ENCODE results near the gene GDI1.
A peak's percentile ranks its signal among the peaks of the same experiment; 100 is the strongest.

Gene GDI1

DNA sequence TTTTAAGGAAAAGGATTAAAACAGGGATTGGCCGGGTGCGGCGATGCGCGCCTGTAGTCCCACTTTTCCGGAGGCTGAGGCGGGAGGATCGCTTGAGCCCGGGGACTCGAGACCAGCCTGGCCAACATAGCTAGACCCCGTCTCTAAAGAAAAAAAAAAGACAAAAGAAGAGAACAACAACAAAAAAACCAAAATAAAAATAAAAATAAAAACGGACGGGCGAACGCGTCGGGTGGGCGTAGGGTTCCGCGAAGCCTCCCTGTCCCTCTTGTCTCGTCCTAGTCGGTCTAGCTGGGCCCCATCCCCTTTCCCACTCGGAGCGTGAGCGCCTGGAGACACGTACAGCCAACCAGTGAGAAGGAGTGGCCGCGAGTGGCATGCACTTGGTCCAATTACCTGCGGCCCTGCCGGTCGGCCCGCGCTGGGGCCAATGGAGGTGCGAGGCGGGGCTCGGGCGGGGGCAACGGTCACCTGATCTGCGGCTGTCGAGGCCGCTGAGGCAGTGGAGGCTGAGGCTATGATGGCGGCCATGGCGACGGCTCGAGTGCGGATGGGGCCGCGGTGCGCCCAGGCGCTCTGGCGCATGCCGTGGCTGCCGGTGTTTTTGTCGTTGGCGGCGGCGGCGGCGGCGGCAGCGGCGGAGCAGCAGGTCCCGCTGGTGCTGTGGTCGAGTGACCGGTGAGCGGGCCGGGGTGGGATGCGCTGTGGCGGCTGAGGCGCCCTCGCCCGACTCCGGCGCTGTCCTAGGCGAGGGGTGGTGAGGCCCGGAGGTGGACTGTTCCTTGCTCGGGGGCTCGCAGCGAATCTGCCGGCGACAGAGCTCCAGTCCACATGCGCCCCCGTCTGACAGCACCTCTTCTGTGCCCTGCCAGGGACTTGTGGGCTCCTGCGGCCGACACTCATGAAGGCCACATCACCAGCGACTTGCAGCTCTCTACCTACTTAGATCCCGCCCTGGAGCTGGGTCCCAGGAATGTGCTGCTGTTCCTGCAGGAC is 8.5 kb upstream of the GDI1 start, which contains the start of gene ATP6AP1 (continued):
- TF ChIP-seq, protein P1, sequence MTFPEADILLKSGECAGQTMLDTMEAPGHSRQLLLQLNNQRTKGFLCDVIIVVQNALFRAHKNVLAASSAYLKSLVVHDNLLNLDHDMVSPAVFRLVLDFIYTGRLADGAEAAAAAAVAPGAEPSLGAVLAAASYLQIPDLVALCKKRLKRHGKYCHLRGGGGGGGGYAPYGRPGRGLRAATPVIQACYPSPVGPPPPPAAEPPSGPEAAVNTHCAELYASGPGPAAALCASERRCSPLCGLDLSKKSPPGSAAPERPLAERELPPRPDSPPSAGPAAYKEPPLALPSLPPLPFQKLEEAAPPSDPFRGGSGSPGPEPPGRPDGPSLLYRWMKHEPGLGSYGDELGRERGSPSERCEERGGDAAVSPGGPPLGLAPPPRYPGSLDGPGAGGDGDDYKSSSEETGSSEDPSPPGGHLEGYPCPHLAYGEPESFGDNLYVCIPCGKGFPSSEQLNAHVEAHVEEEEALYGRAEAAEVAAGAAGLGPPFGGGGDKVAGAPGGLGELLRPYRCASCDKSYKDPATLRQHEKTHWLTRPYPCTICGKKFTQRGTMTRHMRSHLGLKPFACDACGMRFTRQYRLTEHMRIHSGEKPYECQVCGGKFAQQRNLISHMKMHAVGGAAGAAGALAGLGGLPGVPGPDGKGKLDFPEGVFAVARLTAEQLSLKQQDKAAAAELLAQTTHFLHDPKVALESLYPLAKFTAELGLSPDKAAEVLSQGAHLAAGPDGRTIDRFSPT (tag by site-specific recombination; IDR thresholded peaks at IDR 0.05) = no peak
- TF ChIP-seq ZNF174 (tag by site-specific recombination; IDR thresholded peaks at IDR 0.05) = no peak
- TF ChIP-seq PBX3 (CRISPR knock-in tag; IDR thresholded peaks at IDR 0.05) = peak; percentile 99
- TF ChIP-seq ZNF558 (tag by site-specific recombination; IDR thresholded peaks at IDR 0.05) = no peak
- TF ChIP-seq TCF7L2 (IDR thresholded peaks at IDR 0.05; ENCODE audit: borderline replicate concordance, low read depth, low read length) = no peak
- TF ChIP-seq ZNF138 (tag by site-specific recombination; IDR thresholded peaks at IDR 0.05; ENCODE audit: borderline replicate concordance) = no peak
- no peak for TF ChIP-seq ZNF544 (tag by site-specific recombination; IDR thresholded peaks at IDR 0.05)
- TF ChIP-seq, protein P2, sequence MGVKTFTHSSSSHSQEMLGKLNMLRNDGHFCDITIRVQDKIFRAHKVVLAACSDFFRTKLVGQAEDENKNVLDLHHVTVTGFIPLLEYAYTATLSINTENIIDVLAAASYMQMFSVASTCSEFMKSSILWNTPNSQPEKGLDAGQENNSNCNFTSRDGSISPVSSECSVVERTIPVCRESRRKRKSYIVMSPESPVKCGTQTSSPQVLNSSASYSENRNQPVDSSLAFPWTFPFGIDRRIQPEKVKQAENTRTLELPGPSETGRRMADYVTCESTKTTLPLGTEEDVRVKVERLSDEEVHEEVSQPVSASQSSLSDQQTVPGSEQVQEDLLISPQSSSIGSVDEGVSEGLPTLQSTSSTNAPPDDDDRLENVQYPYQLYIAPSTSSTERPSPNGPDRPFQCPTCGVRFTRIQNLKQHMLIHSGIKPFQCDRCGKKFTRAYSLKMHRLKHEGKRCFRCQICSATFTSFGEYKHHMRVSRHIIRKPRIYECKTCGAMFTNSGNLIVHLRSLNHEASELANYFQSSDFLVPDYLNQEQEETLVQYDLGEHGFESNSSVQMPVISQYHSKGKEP (tag by site-specific recombination; IDR thresholded peaks at IDR 0.05) = no peak
- TF ChIP-seq SETDB1 (IDR thresholded peaks at IDR 0.05; ENCODE audit: insufficient read length, low read length) = no peak
- TF ChIP-seq ZNF624 (tag by site-specific recombination; IDR thresholded peaks at IDR 0.05) = no peak
- no peak for TF ChIP-seq ZNF10 (tag by site-specific recombination; IDR thresholded peaks at IDR 0.05)
- no peak for TF ChIP-seq ZNF791 (tag by site-specific recombination; IDR thresholded peaks at IDR 0.05)
- TF ChIP-seq ZNF169 (tag by site-specific recombination; IDR thresholded peaks at IDR 0.05) = no peak
- peak; percentile 39; the same call in 1 of the 2 replicates for TF ChIP-seq ZFHX2 (tag by site-specific recombination; conservative IDR thresholded peaks at IDR 0.05)
- TF ChIP-seq ZNF2 (tag by site-specific recombination; IDR thresholded peaks at IDR 0.05) = 0 out of 2 replicates have a peak, but pooled peaks have one; percentile 57
- no peak for TF ChIP-seq ZNF664 (tag by site-specific recombination; IDR thresholded peaks at IDR 0.05)
- no peak for TF ChIP-seq ZNF423 (tag by site-specific recombination; IDR thresholded peaks at IDR 0.05)
- no peak for TF ChIP-seq ZNF48 (tag by site-specific recombination; IDR thresholded peaks at IDR 0.05)
- TF ChIP-seq, protein P3, sequence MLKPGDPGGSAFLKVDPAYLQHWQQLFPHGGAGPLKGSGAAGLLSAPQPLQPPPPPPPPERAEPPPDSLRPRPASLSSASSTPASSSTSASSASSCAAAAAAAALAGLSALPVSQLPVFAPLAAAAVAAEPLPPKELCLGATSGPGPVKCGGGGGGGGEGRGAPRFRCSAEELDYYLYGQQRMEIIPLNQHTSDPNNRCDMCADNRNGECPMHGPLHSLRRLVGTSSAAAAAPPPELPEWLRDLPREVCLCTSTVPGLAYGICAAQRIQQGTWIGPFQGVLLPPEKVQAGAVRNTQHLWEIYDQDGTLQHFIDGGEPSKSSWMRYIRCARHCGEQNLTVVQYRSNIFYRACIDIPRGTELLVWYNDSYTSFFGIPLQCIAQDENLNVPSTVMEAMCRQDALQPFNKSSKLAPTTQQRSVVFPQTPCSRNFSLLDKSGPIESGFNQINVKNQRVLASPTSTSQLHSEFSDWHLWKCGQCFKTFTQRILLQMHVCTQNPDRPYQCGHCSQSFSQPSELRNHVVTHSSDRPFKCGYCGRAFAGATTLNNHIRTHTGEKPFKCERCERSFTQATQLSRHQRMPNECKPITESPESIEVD (tag by site-specific recombination; IDR thresholded peaks at IDR 0.05) = no peak
- TF ChIP-seq ZSCAN23 (tag by site-specific recombination; IDR thresholded peaks at IDR 0.05) = no peak
- no peak for TF ChIP-seq BCL11B (tag by site-specific recombination; IDR thresholded peaks at IDR 0.05; ENCODE audit: low read depth)
- no peak; the same call in 1 of the 2 replicates for TF ChIP-seq KLF16 (tag by site-specific recombination; IDR thresholded peaks at IDR 0.05)
- TF ChIP-seq AEBP2 (tag by site-specific recombination; IDR thresholded peaks at IDR 0.05; ENCODE audit: borderline replicate concordance) = no peak
- no peak for TF ChIP-seq ZIC2 (tag by site-specific recombination; IDR thresholded peaks at IDR 0.05)
- TF ChIP-seq, protein P4, sequence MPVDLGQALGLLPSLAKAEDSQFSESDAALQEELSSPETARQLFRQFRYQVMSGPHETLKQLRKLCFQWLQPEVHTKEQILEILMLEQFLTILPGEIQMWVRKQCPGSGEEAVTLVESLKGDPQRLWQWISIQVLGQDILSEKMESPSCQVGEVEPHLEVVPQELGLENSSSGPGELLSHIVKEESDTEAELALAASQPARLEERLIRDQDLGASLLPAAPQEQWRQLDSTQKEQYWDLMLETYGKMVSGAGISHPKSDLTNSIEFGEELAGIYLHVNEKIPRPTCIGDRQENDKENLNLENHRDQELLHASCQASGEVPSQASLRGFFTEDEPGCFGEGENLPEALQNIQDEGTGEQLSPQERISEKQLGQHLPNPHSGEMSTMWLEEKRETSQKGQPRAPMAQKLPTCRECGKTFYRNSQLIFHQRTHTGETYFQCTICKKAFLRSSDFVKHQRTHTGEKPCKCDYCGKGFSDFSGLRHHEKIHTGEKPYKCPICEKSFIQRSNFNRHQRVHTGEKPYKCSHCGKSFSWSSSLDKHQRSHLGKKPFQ (tag by site-specific recombination; IDR thresholded peaks at IDR 0.05) = no peak
- TF ChIP-seq GFI1B (tag by site-specific recombination; IDR thresholded peaks at IDR 0.05) = no peak
- TF ChIP-seq, protein P5, sequence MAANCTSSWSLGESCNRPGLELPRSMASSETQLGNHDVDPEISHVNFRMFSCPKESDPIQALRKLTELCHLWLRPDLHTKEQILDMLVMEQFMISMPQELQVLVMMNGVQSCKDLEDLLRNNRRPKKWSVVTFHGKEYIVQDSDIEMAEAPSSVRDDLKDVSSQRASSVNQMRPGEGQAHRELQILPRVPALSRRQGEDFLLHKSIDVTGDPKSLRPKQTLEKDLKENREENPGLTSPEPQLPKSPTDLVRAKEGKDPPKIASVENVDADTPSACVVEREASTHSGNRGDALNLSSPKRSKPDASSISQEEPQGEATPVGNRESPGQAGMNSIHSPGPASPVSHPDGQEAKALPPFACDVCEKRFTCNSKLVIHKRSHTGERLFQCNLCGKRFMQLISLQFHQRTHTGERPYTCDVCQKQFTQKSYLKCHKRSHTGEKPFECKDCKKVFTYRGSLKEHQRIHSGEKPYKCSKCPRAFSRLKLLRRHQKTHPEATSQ (tag by site-specific recombination; IDR thresholded peaks at IDR 0.05) = no peak
- TF ChIP-seq ZNF514 (tag by site-specific recombination; IDR thresholded peaks at IDR 0.05) = no peak

Data from HEK293 (cell line).